Measurements from ENCODE around the gene PRRX2. TPM values are rescaled to one million over a fixed set of nuclear protein-coding genes. Genes with fewer than 3 reads are reported as not detected.

The PRRX2 gene
- total and polyA plus RNA-seq, 3 donors from 2014 or later = 14.6 to 19.1 (median 15.3) TPM

DNA sequence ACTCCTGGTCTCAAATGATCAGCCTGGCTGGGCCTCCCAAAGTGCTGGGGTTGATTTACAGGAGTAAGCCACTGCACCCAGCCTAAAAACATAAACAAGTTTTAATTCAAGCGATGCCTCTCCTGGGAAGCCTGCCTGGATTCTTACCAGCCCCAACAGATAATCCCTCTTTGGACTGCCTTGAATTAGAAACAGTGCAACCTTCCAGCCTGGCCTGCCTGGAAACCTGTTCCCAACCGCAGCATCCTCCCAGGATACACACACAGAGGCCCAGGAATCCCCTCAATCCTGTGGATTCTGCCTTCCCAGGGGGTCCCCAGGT is 68.1 kb downstream of the PRRX2 start:
- intact Hi-C loops (cut with DNase I; ENCODE audit: low total_unique reads) = loop anchor here (5.0 kb wide), 1 partner anchor 49 kb away; no protein-coding TSS in a partner anchor
- Histone ChIP-seq H3K9me3 (no peaks in the 10 kb centered on the region), H3K27me3 (no peaks in the 10 kb centered on the region), H3K4me1 (no peaks in the 10 kb centered on the region), H3K4me3 (no peak overlapping the region), H3K36me3 (ENCODE audit: low read depth, missing control alignments) (no peaks in the 10 kb centered on the region), H3K27ac (no peak overlapping the region)
- DNase-seq = no peak
- WGBS, 2 donors = 81 to 83% methylated on average over 2 of the region's 2 CpGs
- TF ChIP-seq POLR2A (IDR thresholded peaks at IDR 0.05) = no peak
- TF ChIP-seq, protein P1, sequence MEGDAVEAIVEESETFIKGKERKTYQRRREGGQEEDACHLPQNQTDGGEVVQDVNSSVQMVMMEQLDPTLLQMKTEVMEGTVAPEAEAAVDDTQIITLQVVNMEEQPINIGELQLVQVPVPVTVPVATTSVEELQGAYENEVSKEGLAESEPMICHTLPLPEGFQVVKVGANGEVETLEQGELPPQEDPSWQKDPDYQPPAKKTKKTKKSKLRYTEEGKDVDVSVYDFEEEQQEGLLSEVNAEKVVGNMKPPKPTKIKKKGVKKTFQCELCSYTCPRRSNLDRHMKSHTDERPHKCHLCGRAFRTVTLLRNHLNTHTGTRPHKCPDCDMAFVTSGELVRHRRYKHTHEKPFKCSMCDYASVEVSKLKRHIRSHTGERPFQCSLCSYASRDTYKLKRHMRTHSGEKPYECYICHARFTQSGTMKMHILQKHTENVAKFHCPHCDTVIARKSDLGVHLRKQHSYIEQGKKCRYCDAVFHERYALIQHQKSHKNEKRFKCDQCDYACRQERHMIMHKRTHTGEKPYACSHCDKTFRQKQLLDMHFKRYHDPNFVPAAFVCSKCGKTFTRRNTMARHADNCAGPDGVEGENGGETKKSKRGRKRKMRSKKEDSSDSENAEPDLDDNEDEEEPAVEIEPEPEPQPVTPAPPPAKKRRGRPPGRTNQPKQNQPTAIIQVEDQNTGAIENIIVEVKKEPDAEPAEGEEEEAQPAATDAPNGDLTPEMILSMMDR (IDR thresholded peaks at IDR 0.05) = no peak

- Histone ChIP-seq H3K9me3 (no peaks in the 10 kb centered on the region), H3K4me1 (no peaks in the 10 kb centered on the region), H3K27ac (no peak overlapping the region), H3K4me3 (no peak overlapping the region), H3K36me3 (ENCODE audit: low read depth, missing control alignments) (no peaks in the 10 kb centered on the region), H3K27me3 (no peaks in the 10 kb centered on the region)
- WGBS, 2 donors = 33 to 65% methylated on average over 6 of the region's 6 CpGs
- DNase-seq = no peak
- TF ChIP-seq POLR2A (IDR thresholded peaks at IDR 0.05) = no peak
- TF ChIP-seq, protein P1 (IDR thresholded peaks at IDR 0.05) = no peak
- intact Hi-C loops (cut with DNase I; ENCODE audit: low total_unique reads) = no loop called here
Observed at GRCh38 chr9:129735546-129735945, 70.1 kb downstream of the PRRX2 start.

DNA sequence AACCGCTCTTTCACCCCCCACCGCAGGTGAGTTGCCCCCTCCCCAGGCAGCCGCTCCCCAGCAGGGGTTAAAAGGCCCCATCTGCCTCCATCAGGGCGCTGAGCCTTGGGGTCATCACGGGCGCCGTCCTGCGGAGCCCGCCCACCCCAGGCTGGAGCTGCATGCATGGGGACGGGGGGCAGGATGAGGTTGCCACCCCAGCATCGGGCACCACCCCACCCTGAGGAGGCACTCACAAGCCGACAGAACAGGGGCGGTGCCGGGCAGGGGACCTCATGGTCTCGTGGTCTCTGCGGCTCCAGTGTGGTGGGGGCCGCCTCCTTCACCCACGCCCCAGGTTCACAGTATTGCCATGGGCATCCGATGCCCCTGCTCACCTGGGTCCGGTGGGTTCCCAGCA is 70.9 kb downstream of the PRRX2 start:
- WGBS, 2 donors = 62 to 68% methylated on average over 11 to 20 of the region's 20 CpGs
- H3K4me3 ChIP-seq = no peak overlapping the region
- H3K27ac ChIP-seq = no peak overlapping the region
- TF ChIP-seq, protein P1 (IDR thresholded peaks at IDR 0.05) = no peak
- TF ChIP-seq POLR2A (IDR thresholded peaks at IDR 0.05) = no peak
- H3K27me3 ChIP-seq = no peaks in the 10 kb centered on the region
- H3K36me3 ChIP-seq (ENCODE audit: low read depth, missing control alignments) = no peaks in the 10 kb centered on the region
- no peaks in the 10 kb centered on the region for H3K4me1 ChIP-seq
- DNase-seq = no peak
- no peaks in the 10 kb centered on the region for H3K9me3 ChIP-seq
- intact Hi-C loops (cut with DNase I; ENCODE audit: low total_unique reads) = no loop called here

GRCh38 chr9:129737479-129738274 is 72.2 kb downstream of the PRRX2 start:
- intact Hi-C loops (cut with DNase I; ENCODE audit: low total_unique reads) = no loop called here
- no peaks in the 10 kb centered on the region for H3K27me3 ChIP-seq
- peak; percentile 92 for DNase-seq
- H3K4me3 ChIP-seq = peak overlapping the region; percentile 47 to 70
- no peaks in the 10 kb centered on the region for H3K36me3 ChIP-seq (ENCODE audit: low read depth, missing control alignments)
- peak overlapping the region in 1 of 2 donors; percentile 46 for H3K27ac ChIP-seq
- 3 to 13% methylated on average over 5 to 43 of the region's 48 CpGs for WGBS, 2 donors
- TF ChIP-seq, protein P1 (IDR thresholded peaks at IDR 0.05) = peak; percentile 97 to 100 (median 99)
- no peak for TF ChIP-seq POLR2A (IDR thresholded peaks at IDR 0.05)
- no peaks in the 10 kb centered on the region for H3K4me1 ChIP-seq
- no peaks in the 10 kb centered on the region for H3K9me3 ChIP-seq

DNA sequence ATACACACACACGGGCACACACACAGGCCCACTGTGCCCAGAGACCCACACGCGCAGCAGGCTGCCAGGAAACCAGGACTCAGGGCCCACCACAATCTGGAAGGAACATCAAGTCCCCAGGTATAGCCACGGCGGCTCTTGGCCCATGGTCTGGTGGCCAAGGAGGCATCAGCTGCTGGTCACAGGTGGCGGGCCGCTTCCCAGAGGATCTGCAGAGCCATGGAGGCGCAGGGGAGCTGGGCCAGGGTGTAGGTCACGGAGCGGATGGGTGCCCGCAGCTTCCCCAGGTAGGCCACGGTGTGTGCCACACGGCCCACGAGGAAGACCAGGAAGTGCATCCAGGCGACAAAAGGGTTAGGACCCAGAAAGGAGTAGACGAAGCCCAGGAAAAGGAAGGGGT is 74.0 kb downstream of the PRRX2 start:
- intact Hi-C loops (cut with DNase I; ENCODE audit: low total_unique reads) = no loop called here
- no peak overlapping the region for H3K27ac ChIP-seq
- no peaks in the 10 kb centered on the region for H3K9me3 ChIP-seq
- no peak for DNase-seq
- no peaks in the 10 kb centered on the region for H3K4me1 ChIP-seq
- H3K4me3 ChIP-seq = no peak overlapping the region
- WGBS, 2 donors = 96% methylated on average over 12 to 16 of the region's 16 CpGs
- H3K36me3 ChIP-seq (ENCODE audit: low read depth, missing control alignments) = no peaks in the 10 kb centered on the region
- no peaks in the 10 kb centered on the region for H3K27me3 ChIP-seq
- no peak for TF ChIP-seq POLR2A (IDR thresholded peaks at IDR 0.05)
- TF ChIP-seq, protein P1 (IDR thresholded peaks at IDR 0.05) = no peak
